Ishikawa (cell line): ENCODE data around the gene CHST15.

Source experiments
- EP300 ChIP-seq: IDR thresholded peaks from 2 replicates; pipeline ENCODE4 v1.6.1; 2012; ENCODE audit warnings: borderline replicate concordance
- FOXM1 ChIP-seq: IDR thresholded peaks from 2 replicates; pipeline ENCODE4 v1.6.1; 2012; ENCODE audit warnings: low read depth, borderline replicate concordance
- MAX ChIP-seq: IDR thresholded peaks from 2 replicates; pipeline ENCODE4 v1.6.1; 2012

DNA sequence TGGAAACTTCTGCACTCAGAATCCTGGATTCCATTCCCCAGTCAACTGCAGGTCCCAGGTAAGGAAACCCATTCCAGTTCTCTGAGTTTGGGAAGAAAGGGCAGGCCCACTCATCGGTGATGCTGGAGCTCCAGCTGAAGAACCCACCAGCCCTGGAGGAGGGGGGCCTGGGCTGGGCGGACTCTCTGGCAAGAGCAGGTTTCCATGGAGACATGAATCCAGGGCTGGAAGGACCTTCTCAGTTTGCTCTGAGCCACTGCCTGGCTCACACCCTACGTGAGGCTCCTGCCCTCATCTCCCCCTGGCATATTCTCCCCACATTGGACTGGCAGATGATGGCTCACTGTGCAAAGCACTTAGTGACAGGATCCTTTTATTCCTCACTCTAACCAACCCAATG lies 128.4 kb downstream of the CHST15 start:
- no peak for TF ChIP-seq EP300
- TF ChIP-seq MAX, result no peak
- TF ChIP-seq FOXM1, result no peak
